Mesendoderm (in vitro differentiated cells): ENCODE data around the gene FHAD1.
A peak's percentile ranks its signal among the peaks of the same experiment; 100 is the strongest.

ENCODE experiments used
- DNase-seq: peaks from one replicate; pipeline ENCODE4 v3.0.0; 2013
- H2AK5ac ChIP-seq: 2 replicates; pipeline ENCODE4 v1.6.1; 2013; ENCODE audit warnings: low read length, inconsistent platforms
- H2BK120ac ChIP-seq: 2 replicates; pipeline ENCODE4 v1.6.1; 2013; ENCODE audit warnings: low read depth, mild to moderate bottlenecking, low read length, moderate library complexity, mixed read lengths
- H2BK15ac ChIP-seq: replicated peaks from 2 replicates; pipeline ENCODE4 v1.6.1; 2013; ENCODE audit warnings: low read depth, mild to moderate bottlenecking, moderate library complexity
- H2BK5ac ChIP-seq: 2 replicates; pipeline ENCODE4 v1.6.1; 2013; ENCODE audit warnings: low read length, inconsistent platforms
- H3K18ac ChIP-seq: 2 replicates; pipeline ENCODE4 v1.6.1; 2013; ENCODE audit warnings: mild to moderate bottlenecking, low read length, mixed read lengths
- H3K23ac ChIP-seq: one replicate; pipeline ENCODE4 v1.6.1; 2013; ENCODE audit warnings: low read length
- H3K27ac ChIP-seq: 2 replicates; pipeline ENCODE4 v1.5.1; 2013; ENCODE audit warnings: low read depth, mild to moderate bottlenecking, inconsistent platforms, low read length, moderate library complexity
- H3K27me3 ChIP-seq: 2 replicates; pipeline ENCODE4 v1.6.1; 2013; ENCODE audit warnings: low read length, control low read depth, mild to moderate bottlenecking, inconsistent platforms; ENCODE audit not compliant: insufficient read depth, poor library complexity
- H3K36me3 ChIP-seq: 2 replicates; pipeline ENCODE4 v1.6.1; 2013; ENCODE audit warnings: low read length, inconsistent platforms; ENCODE audit not compliant: control insufficient read depth, insufficient read depth
- H3K4ac ChIP-seq: one replicate; pipeline ENCODE4 v1.6.1; 2013; ENCODE audit warnings: low read depth, mild to moderate bottlenecking, low read length, moderate library complexity
- H3K4me1 ChIP-seq: 2 replicates; pipeline ENCODE4 v1.6.1; 2013; ENCODE audit warnings: low read depth, low read length, inconsistent platforms; ENCODE audit not compliant: control insufficient read depth
- H3K4me2 ChIP-seq: 2 replicates; pipeline ENCODE4 v1.6.1; 2013; ENCODE audit warnings: low read length
- H3K4me3 ChIP-seq: 2 replicates; pipeline ENCODE4 v1.5.1; 2013; ENCODE audit warnings: mild to moderate bottlenecking, low read length
- H3K56ac ChIP-seq: one replicate; pipeline ENCODE4 v1.6.1; 2013; ENCODE audit warnings: low read length
- H3K79me1 ChIP-seq: 2 replicates; pipeline ENCODE4 v1.6.1; 2013; ENCODE audit warnings: low read length, inconsistent platforms
- H3K79me2 ChIP-seq: 2 replicates; pipeline ENCODE4 v1.6.1; 2013; ENCODE audit warnings: mild to moderate bottlenecking, low read length; ENCODE audit not compliant: control insufficient read depth, insufficient read depth
- H3K9ac ChIP-seq: 2 replicates; pipeline ENCODE4 v1.6.1; 2013; ENCODE audit warnings: low read length, inconsistent platforms
- H4K5ac ChIP-seq: one replicate; pipeline ENCODE4 v1.6.1; 2013; ENCODE audit warnings: low read length
- H4K8ac ChIP-seq: one replicate; pipeline ENCODE4 v1.6.1; 2013; ENCODE audit warnings: low read depth, mild to moderate bottlenecking, control low read depth, low read length, moderate library complexity
- WGBS: extraction: QIAGEN DNeasy Blood & Tissue Kit; methylation state at CpG from one replicate; pipeline ENCODE4 v1.1.7; 2013; ENCODE audit warnings: low lambda C conversion rate, missing lambda C conversion rate; ENCODE audit not compliant: insufficient coverage; ENCODE audit errors: extremely low coverage; 5-methylcytosine and 5-hydroxymethylcytosine counted together

FHAD1 gene

DNA sequence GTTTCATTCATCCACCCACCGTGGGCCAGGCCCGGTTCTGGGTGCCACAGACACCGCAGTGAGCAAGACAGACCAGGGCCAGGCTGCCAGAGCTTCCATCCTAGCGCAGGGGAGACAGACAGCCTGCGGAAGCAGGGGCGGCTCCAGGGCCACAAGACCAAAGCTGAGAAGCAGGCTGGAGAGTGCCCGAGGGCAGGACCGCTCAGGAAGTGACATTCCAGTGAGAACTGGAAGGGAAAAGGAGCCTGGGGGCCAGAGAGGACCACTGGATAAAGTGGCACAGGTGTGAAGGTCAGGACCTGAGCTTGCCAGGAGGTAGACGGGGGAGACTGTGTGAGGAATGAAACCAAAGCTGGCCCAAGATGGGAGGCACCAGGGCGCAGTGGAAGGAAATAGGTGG is 103.1 kb downstream of the FHAD1 start:
- Histone ChIP-seq H3K4ac (no peak overlapping the region), H4K8ac (no peak overlapping the region), H3K27ac (no peak overlapping the region), H3K4me2 (no peak overlapping the region), H3K36me3 (no peaks in the 10 kb centered on the region), H3K56ac (no peak overlapping the region), H2BK15ac (no peak overlapping the region), H3K23ac (no peak overlapping the region), H3K9ac (no peak overlapping the region), H3K18ac (no peak overlapping the region), H2BK5ac (no peak overlapping the region), H4K5ac (no peak overlapping the region), H3K27me3 (no peaks in the 10 kb centered on the region), H2AK5ac (no peak overlapping the region), H2BK120ac (no peak overlapping the region), H3K79me1 (no peaks in the 10 kb centered on the region), H3K4me3 (no peak overlapping the region), H3K4me1 (no peaks in the 10 kb centered on the region), H3K79me2 (no peaks in the 10 kb centered on the region)
- DNase-seq: peak; percentile 59
- WGBS: no CpG with 5 or more reads among the region's 10 CpGs

DNA sequence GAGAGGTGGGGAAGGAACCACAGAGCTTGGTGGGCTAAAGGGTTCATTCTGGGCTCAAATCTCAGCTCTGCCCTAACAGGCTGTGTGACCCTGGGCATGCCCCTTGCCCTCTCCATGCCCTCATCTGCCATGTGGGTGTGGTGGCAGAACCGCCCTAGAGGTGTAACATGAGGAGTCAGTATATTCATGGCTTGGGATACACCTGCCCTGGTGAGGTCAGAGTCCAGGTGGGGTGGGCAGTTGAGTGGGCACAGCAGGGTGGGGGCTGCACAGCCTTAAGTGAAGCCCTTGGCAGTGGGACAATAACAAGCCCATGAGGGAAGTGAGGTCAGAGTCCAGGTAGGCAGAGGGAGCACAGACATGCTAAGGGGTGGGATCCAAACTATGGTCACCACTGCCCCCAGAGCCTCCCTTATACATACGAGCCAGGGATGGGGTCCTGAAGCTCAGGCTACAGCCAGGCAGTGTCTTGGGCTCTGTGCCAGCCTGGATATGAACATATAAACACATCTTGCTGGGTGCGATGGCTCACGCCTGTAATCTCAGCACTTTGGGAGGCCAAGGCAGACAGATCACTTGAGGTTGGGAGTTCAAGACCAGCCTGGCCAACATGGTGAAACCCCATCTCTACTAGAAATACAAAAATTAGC is 103.7 kb downstream of the FHAD1 start:
- Histone ChIP-seq H4K5ac (no peak overlapping the region), H2BK15ac (no peak overlapping the region), H3K36me3 (no peaks in the 10 kb centered on the region), H4K8ac (no peak overlapping the region), H2AK5ac (no peak overlapping the region), H3K4me3 (no peak overlapping the region), H2BK5ac (no peak overlapping the region), H3K79me2 (no peaks in the 10 kb centered on the region), H3K27ac (no peak overlapping the region), H3K4me1 (no peaks in the 10 kb centered on the region), H3K4me2 (no peak overlapping the region), H2BK120ac (no peak overlapping the region), H3K27me3 (no peaks in the 10 kb centered on the region), H3K79me1 (no peaks in the 10 kb centered on the region), H3K4ac (no peak overlapping the region), H3K9ac (no peak overlapping the region), H3K18ac (no peak overlapping the region), H3K56ac (no peak overlapping the region), H3K23ac (no peak overlapping the region)
- DNase-seq: no peak
- no CpG with 5 or more reads among the region's 4 CpGs for WGBS

DNA sequence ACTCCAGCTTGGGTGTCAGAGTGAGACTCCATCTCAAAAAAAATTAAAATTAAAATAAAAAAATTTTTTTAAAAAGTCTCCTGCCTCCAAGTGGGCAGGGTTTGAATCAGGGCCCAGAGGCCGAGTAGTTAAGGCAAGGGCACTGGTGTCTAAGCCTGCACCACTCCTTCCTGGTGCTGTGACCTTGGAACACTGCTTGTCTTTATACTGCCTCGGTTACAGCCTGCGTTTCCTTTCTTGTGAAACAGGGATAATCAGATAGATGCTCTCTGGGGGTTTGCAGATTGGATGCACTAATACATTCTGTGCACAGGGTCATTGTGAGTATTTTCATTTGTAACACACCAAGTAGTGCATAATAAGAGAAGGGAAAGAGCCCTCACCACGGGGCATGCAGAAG is 104.3 kb downstream of the FHAD1 start:
- no peak overlapping the region for H2BK120ac ChIP-seq
- no CpG with 5 or more reads among the region's 4 CpGs for WGBS
- no peak overlapping the region for H2BK5ac ChIP-seq

DNA sequence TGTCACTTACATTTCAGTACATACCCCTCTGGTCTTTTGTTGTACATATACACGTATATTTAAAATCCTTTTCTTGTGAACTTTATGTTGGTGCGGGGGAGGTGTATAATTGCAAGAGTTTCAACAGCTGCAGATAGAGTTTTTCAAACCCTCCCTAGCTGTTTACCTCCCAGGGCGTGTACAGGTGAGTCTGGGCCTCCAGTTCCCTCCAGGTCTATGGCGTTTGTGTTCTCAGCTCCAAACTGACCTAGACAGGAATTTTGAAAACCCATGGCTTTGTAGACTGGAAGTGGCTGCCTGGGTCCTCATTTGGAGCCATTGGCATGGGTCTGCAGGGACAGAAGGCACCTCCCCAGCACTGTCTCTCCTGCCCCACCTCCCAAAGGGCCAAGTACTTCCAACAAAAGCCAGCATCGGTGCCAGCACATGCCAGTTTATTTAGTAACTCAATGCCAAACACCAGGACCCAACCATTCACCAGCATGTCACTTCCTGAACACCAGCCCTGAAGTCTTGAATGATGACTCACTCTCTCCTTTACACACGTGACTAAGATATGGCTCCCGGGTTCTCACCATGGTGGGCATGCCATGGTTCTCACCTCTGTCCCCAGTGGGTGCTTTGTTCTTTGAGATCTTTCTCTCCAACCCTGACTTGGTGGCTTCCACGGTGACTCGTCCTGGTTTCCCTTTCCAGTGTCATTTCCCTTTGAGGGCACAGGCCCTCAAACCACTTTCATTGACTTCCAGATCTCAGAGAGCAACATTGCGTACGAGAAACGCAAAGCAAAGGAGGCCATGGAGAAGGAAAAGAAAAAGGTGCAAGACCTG is 105.3 kb downstream of the FHAD1 start:
- Histone ChIP-seq H2AK5ac (no peak overlapping the region), H3K27ac (no peak overlapping the region), H4K8ac (no peak overlapping the region), H3K79me1 (no peaks in the 10 kb centered on the region), H3K79me2 (no peaks in the 10 kb centered on the region), H2BK5ac (no peak overlapping the region), H3K4me1 (no peaks in the 10 kb centered on the region), H4K5ac (no peak overlapping the region), H3K23ac (no peak overlapping the region), H3K27me3 (no peaks in the 10 kb centered on the region), H3K56ac (no peak overlapping the region), H3K4me3 (no peak overlapping the region), H3K36me3 (no peaks in the 10 kb centered on the region), H2BK120ac (no peak overlapping the region), H3K4me2 (no peak overlapping the region), H3K4ac (no peak overlapping the region), H2BK15ac (no peak overlapping the region), H3K9ac (no peak overlapping the region), H3K18ac (no peak overlapping the region)
- DNase-seq: peak; percentile 60
- no CpG with 5 or more reads among the region's 12 CpGs for WGBS

More for the DNA sequence above, 104.3 kb downstream of the FHAD1 start:
- no peak overlapping the region for H2BK15ac ChIP-seq
- no peaks in the 10 kb centered on the region for H3K79me2 ChIP-seq
- H2AK5ac ChIP-seq: no peak overlapping the region
- no peak overlapping the region for H4K8ac ChIP-seq
- H3K4me1 ChIP-seq: no peaks in the 10 kb centered on the region
- H3K27ac ChIP-seq: no peak overlapping the region
- H3K9ac ChIP-seq: no peak overlapping the region
- no peak overlapping the region for H3K4me3 ChIP-seq
- no peak for DNase-seq
- H3K4me2 ChIP-seq: no peak overlapping the region
- H3K18ac ChIP-seq: no peak overlapping the region
- no peak overlapping the region for H3K23ac ChIP-seq
- no peaks in the 10 kb centered on the region for H3K79me1 ChIP-seq
- no peaks in the 10 kb centered on the region for H3K36me3 ChIP-seq
- H4K5ac ChIP-seq: no peak overlapping the region
- H3K27me3 ChIP-seq: no peaks in the 10 kb centered on the region
- H3K4ac ChIP-seq: no peak overlapping the region
- H3K56ac ChIP-seq: no peak overlapping the region

DNA sequence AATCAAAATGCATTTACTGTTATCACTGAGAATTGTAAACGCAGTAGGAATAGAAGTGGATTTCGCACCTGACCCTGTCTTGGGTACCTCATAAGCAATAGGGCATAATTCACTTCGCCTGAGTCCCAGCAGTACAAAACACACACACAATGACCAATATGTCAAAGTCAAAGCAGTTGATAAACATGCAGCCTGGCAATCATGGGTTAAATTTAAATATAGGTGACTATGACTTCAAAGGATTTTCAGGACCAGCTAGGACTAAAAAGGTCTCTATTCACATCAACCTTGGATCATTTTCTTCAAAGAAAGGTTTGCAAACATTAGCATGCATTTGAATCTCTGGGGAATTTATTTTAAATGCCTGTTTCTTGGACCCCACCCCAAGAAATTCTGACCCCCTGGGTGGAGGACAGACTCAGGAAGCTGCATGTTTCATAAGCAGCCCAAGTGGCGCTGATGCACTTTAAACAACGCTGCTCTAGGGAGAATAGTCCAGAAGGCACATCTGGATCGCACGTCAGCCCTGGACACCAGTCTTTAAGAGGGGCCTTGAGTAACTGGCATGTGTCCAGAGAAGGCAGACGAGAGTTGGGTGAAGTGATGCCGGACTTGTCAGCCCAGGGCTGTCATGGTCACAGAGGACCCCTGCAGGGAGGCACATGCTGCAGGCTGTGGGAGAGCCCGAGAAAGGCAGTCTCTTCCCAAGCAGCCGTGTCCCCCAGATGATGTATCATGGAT is 107.0 kb downstream of the FHAD1 start:
- Histone ChIP-seq H3K56ac (no peak overlapping the region), H3K79me2 (no peaks in the 10 kb centered on the region), H3K4me1 (no peaks in the 10 kb centered on the region), H2BK5ac (no peak overlapping the region), H2BK120ac (no peak overlapping the region), H3K4me2 (no peak overlapping the region), H3K23ac (no peak overlapping the region), H3K9ac (no peak overlapping the region), H3K27me3 (no peaks in the 10 kb centered on the region), H4K8ac (no peak overlapping the region), H3K4ac (no peak overlapping the region), H4K5ac (no peak overlapping the region), H2AK5ac (no peak overlapping the region), H3K36me3 (no peaks in the 10 kb centered on the region), H3K79me1 (no peaks in the 10 kb centered on the region), H2BK15ac (no peak overlapping the region), H3K4me3 (no peak overlapping the region), H3K27ac (no peak overlapping the region), H3K18ac (no peak overlapping the region)
- no CpG with 5 or more reads among the region's 11 CpGs for WGBS
- DNase-seq: no peak
